HEK293T (cell line): ENCODE data around the gene HMCN2.

Source experiments
- CTBP1 ChIP-seq: fragments of 450-650 bp; IDR thresholded peaks from 2 replicates; pipeline ENCODE4 v1.6.1; 2016; ENCODE audit warnings: borderline replicate concordance
- ELF4 ChIP-seq: fragments of 450-650 bp; IDR thresholded peaks from 2 replicates; pipeline ENCODE4 v1.6.1; 2017; ENCODE audit warnings: antibody characterized with exemption
- FOXA1 ChIP-seq: fragments of 450-650 bp; IDR thresholded peaks from 2 replicates; pipeline ENCODE4 v1.6.1; 2016; ENCODE audit warnings: mild to moderate bottlenecking
- FOXK2 ChIP-seq: fragments of 450-650 bp; IDR thresholded peaks from 2 replicates; pipeline ENCODE4 v1.6.1; 2016; ENCODE audit warnings: mild to moderate bottlenecking
- FOXM1 ChIP-seq: fragments of 450-650 bp; IDR thresholded peaks from 2 replicates; pipeline ENCODE4 v1.6.1; 2017; ENCODE audit warnings: mild to moderate bottlenecking, borderline replicate concordance
- HDGF ChIP-seq: fragments of 450-650 bp; IDR thresholded peaks from 2 replicates; pipeline ENCODE4 v1.6.1; 2017; ENCODE audit warnings: antibody characterized with exemption, borderline replicate concordance
- L3MBTL2 ChIP-seq: fragments of 450-650 bp; conservative IDR thresholded peaks from 2 replicates; pipeline ENCODE4 v1.6.1; 2016; ENCODE audit warnings: mild to moderate bottlenecking
- LEF1 ChIP-seq: fragments of 450-650 bp; IDR thresholded peaks from 2 replicates; pipeline ENCODE4 v1.6.1; 2017; ENCODE audit warnings: mild to moderate bottlenecking, borderline replicate concordance
- NFRKB ChIP-seq: fragments of 450-650 bp; IDR thresholded peaks from 2 replicates; pipeline ENCODE4 v1.6.1; 2016; ENCODE audit warnings: mild to moderate bottlenecking, moderate library complexity
- PKNOX1 ChIP-seq: fragments of 450-650 bp; IDR thresholded peaks from 2 replicates; pipeline ENCODE4 v1.6.1; 2016
- SP1 ChIP-seq: fragments of 450-650 bp; IDR thresholded peaks from 2 replicates; pipeline ENCODE4 v1.6.1; 2017
- SUZ12 ChIP-seq: fragments of 450-650 bp; IDR thresholded peaks from 2 replicates; pipeline ENCODE4 v1.6.1; 2016; ENCODE audit warnings: mild to moderate bottlenecking
- ZNF384 ChIP-seq: fragments of 450-650 bp; IDR thresholded peaks from 2 replicates; pipeline ENCODE4 v1.6.1; 2016

GRCh38 chr9:130417602-130418001 lies 152.0 kb downstream of the HMCN2 start:
- TF ChIP-seq FOXK2 (no peak), PKNOX1 (no peak), SP1 (no peak), ELF4 (no peak), ZNF384 (no peak), L3MBTL2 (no peak), CTBP1 (no peak), NFRKB (no peak), HDGF (no peak), LEF1 (no peak), SUZ12 (no peak), FOXM1 (no peak), FOXA1 (no peak)
